Liver (tissue), 3 donors: ENCODE data around the gene ABCA13.

ENCODE experiments used
- GABPA ChIP-seq, 2 donors: IDR thresholded peaks in 1 of 2; conservative IDR thresholded peaks in 1 of 2; 2 replicates each; pipeline ENCODE4 v1.6.1; 2016; ENCODE audit warnings: antibody characterized with exemption in 2 of 2, mild to moderate bottlenecking in 1 of 2, moderate library complexity in 1 of 2
- JUND ChIP-seq, 2 donors: IDR thresholded peaks; 2 replicates each; pipeline ENCODE4 v1.6.1; 2016; ENCODE audit warnings: antibody characterized with exemption in 2 of 2
- RAD21 ChIP-seq, 2 donors: IDR thresholded peaks; 2 replicates each; pipeline ENCODE4 v1.6.1; 2016; ENCODE audit warnings: antibody characterized with exemption in 2 of 2, mild to moderate bottlenecking in 2 of 2
- SP1 ChIP-seq: IDR thresholded peaks from 2 replicates; pipeline ENCODE4 v1.6.1; 2018; ENCODE audit warnings: antibody characterized with exemption, mild to moderate bottlenecking
- YY1 ChIP-seq: IDR thresholded peaks from 2 replicates; pipeline ENCODE4 v1.6.1; 2016; ENCODE audit warnings: antibody characterized with exemption, mild to moderate bottlenecking
- TF ChIP-seq, protein P1 (sequence below): fragments of 150-350 bp; IDR thresholded peaks from 2 replicates; pipeline ENCODE4 v1.5.1; 2017; ENCODE audit warnings: improper control_type of control experiment, low read depth, low read length; ENCODE audit not compliant: missing input control
- TF ChIP-seq, protein P2 (sequence below): IDR thresholded peaks from 2 replicates; pipeline ENCODE4 v1.6.1; 2016; ENCODE audit warnings: antibody characterized with exemption
- TF ChIP-seq, protein P3 (sequence below): IDR thresholded peaks from 2 replicates; pipeline ENCODE4 v1.6.1; 2016; ENCODE audit warnings: antibody characterized with exemption
- donor health status: healthy.
- donor health status: healthy.

DNA sequence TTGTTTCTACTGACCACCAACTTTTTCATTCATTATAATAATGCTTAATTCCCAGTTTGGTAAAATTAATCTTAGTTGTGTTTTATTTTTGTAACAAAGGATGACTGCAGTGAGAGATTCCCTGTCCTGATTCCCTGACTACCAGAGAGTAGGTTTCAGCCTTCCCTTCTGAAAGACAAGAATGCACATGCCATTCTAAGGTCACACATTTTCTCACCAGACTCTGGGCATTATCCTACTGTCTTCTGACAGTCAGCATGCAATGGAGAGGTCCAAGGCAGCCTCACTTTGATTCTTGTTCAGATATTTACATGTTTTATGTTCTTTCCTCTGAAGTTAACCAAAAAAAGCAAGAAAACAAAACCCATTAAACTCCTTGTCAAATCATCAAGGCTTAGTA is 380.4 kb downstream of the ABCA13 start:
- TF ChIP-seq YY1 (no peak), SP1 (no peak), JUND (IDR thresholded peaks at IDR 0.05) (no peak), GABPA (IDR thresholded peaks at IDR 0.05 in 1 of 2, conservative IDR thresholded peaks at IDR 0.05 in 1 of 2) (no peak), RAD21 (IDR thresholded peaks at IDR 0.05) (no peak)
- TF ChIP-seq, protein P1, sequence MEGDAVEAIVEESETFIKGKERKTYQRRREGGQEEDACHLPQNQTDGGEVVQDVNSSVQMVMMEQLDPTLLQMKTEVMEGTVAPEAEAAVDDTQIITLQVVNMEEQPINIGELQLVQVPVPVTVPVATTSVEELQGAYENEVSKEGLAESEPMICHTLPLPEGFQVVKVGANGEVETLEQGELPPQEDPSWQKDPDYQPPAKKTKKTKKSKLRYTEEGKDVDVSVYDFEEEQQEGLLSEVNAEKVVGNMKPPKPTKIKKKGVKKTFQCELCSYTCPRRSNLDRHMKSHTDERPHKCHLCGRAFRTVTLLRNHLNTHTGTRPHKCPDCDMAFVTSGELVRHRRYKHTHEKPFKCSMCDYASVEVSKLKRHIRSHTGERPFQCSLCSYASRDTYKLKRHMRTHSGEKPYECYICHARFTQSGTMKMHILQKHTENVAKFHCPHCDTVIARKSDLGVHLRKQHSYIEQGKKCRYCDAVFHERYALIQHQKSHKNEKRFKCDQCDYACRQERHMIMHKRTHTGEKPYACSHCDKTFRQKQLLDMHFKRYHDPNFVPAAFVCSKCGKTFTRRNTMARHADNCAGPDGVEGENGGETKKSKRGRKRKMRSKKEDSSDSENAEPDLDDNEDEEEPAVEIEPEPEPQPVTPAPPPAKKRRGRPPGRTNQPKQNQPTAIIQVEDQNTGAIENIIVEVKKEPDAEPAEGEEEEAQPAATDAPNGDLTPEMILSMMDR = no peak
- TF ChIP-seq, protein P2, sequence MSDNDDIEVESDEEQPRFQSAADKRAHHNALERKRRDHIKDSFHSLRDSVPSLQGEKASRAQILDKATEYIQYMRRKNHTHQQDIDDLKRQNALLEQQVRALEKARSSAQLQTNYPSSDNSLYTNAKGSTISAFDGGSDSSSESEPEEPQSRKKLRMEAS = no peak
- TF ChIP-seq, protein P3, sequence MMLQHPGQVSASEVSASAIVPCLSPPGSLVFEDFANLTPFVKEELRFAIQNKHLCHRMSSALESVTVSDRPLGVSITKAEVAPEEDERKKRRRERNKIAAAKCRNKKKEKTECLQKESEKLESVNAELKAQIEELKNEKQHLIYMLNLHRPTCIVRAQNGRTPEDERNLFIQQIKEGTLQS = no peak
